ENCODE data around the gene P2RX3.

DNA sequence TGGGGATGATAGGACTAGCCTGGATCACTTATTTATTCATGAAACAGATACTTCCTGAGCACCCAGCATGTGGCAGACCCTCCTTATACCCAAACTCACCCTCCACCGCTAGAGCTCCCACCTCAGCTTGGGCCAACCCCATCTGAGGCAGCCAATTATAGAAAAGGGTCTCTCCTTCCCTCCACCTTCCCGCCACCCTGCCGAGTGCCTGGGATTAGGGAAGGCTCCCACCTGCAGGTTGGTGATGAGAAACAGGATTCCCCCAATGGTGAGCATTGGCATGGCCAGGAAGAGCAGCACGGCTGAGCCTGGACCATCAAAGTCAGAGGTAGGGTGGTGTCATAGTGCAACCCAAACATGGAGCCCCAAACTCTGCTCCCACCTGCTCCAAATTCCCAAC lies 82.9 kb downstream of the P2RX3 start:
- TF ChIP-seq, protein P1, sequence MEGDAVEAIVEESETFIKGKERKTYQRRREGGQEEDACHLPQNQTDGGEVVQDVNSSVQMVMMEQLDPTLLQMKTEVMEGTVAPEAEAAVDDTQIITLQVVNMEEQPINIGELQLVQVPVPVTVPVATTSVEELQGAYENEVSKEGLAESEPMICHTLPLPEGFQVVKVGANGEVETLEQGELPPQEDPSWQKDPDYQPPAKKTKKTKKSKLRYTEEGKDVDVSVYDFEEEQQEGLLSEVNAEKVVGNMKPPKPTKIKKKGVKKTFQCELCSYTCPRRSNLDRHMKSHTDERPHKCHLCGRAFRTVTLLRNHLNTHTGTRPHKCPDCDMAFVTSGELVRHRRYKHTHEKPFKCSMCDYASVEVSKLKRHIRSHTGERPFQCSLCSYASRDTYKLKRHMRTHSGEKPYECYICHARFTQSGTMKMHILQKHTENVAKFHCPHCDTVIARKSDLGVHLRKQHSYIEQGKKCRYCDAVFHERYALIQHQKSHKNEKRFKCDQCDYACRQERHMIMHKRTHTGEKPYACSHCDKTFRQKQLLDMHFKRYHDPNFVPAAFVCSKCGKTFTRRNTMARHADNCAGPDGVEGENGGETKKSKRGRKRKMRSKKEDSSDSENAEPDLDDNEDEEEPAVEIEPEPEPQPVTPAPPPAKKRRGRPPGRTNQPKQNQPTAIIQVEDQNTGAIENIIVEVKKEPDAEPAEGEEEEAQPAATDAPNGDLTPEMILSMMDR (conservative IDR thresholded peaks at IDR 0.05) = no peak
- no peak for TF ChIP-seq EZH2 (IDR thresholded peaks at IDR 0.05; ENCODE audit: low read depth)

Measured in PC-9 (cell line).